ENCODE results near the gene TRPM5.

TRPM5 gene

DNA sequence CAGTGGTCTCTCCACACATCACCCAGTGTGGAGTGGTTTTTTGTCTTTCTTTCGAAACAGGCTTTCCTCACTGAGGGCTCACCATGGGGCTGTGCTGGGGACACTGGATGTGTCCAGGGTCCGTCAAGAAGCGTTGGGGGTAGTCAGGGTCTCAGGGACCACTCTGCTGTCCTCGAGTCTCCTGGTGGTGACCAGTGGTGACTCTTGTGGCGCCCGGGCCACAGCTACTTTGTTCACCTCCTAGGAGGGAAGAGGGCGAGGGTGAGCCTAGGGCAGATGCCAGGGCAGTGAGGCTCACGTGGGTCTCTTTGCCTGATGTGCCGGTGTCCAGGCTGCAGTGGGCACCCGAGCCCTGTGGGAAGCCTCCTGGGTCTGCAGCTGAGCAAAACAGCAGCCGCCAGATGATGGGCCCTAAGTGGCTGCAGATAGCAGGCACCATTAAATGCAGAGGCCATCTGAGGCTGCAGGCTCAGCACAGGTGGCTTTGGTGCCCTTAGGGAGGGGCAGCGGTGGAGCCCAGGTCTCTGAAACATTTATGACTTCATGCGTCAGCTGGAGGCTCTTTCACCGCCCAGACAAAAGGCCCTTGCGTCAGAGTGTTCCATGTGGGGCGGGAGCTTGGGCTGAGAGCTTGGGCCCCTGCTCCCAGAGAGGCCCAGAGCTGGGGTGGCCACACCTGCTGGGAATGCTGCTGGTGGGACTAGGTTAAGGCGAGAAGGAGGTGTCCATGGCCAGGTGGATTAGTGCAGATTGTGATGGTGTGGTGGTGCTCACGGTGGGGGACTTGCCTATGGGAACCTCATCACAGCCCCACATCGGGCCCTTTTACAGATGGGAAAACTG lies 30.0 kb upstream of the TRPM5 start:
- no peak for TF ChIP-seq CTCF (conservative IDR thresholded peaks at IDR 0.05; ENCODE audit: low read depth, low read length)
- no peak overlapping the region for H3K4me3 ChIP-seq (ENCODE audit: low read length)
- no peak for DNase-seq (ENCODE audit: low read depth)

- no peak for DNase-seq (ENCODE audit: low read depth)
- no peak overlapping the region for H3K4me3 ChIP-seq (ENCODE audit: low read length)
- no peak for TF ChIP-seq CTCF (conservative IDR thresholded peaks at IDR 0.05; ENCODE audit: low read depth, low read length)
Observed at GRCh38 chr11:2473361-2474058, 29.2 kb upstream of the TRPM5 start.

DNA sequence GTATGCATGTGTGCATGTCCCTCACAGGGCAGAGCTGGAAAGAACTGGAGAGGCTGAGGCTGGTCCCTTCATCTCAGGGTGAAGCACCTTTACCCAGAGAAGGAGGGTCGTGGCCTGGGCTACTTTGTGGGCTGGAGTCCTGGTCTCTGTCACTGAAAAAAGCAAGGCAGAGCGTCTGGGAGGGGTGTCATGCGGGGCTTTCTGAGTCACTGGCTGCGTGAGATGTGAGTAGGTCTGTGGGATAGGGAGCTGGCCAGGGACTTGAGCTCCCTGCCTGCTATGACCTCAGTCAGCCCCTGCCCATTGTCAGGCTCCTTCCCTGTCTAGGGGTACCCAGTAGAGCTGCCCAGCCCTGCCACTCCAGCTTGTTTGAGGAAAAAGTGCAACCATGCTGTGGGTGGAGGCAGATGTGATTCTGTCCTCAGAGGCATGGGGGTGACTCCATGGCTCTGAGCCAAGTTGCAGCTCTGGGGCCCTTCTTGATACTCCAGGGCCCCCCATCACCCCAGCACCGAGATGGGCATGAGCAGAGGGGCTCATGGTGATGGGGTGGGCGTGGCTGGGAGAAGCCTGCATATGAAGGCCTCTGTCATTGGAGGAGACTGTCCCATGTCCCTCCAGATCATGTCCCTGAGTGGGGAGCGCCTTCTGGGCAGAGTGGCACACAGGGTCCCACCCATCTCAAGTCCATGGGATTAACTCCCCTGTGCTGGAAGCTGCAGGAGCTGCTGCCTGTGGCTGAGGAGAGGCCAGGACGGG lies 28.3 kb upstream of the TRPM5 start:
- DNase-seq (ENCODE audit: low read depth) = no peak
- TF ChIP-seq CTCF (conservative IDR thresholded peaks at IDR 0.05; ENCODE audit: low read depth, low read length) = no peak
- H3K4me3 ChIP-seq (ENCODE audit: low read length) = no peak overlapping the region

DNA sequence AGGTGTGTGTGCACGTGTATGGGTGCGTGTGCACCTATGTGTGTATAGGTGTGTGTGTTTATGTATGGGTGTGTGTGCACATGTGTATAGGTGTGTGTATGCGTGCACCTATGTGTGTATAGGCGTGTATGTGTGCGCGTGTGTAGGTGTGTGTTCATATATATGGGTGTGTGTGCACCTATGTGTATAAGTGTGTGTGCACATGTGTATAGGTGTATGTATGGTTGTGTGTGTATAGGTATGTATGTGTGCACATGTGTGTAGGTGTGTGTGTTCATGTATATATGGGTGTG lies 27.4 kb upstream of the TRPM5 start:
- no peak for TF ChIP-seq CTCF (conservative IDR thresholded peaks at IDR 0.05; ENCODE audit: low read depth, low read length)
- no peak overlapping the region for H3K4me3 ChIP-seq (ENCODE audit: low read length)
- no peak for DNase-seq (ENCODE audit: low read depth)

GRCh38 chr11:2471048-2471803 lies 26.9 kb upstream of the TRPM5 start:
- H3K4me3 ChIP-seq (ENCODE audit: low read length) = no peak overlapping the region
- no peak for TF ChIP-seq CTCF (conservative IDR thresholded peaks at IDR 0.05; ENCODE audit: low read depth, low read length)
- no peak for DNase-seq (ENCODE audit: low read depth)

DNA sequence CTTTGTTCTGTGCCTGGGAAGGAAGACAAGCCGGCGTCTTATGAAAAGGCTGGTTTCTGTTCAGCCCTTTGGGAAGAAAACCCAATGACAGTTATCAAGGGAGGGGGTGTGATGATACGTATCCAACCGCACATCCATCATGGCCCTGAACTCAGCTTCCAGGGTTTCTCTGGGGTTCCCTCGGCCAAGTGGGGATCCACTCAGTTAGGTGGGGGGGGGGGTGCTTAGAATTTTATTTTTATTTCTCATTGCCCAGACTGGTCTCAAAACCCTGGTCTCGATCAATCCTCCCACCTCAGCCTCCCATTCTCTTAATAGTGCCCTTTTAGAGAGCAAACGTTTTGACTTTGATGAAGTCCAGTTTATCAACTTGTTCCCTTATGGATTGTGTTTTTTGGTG lies 26.2 kb upstream of the TRPM5 start:
- no peak for TF ChIP-seq CTCF (conservative IDR thresholded peaks at IDR 0.05; ENCODE audit: low read depth, low read length)
- H3K4me3 ChIP-seq (ENCODE audit: low read length) = no peak overlapping the region
- DNase-seq (ENCODE audit: low read depth) = no peak

Measured in retinal pigment epithelial cell (primary cell).